Parathyroid adenoma (tissue), 2 donors: ENCODE data around the gene CPA5.
"Not testable (repeated sequence)": the region's sequence is repeated elsewhere in the genome, so short reads cannot be mapped to it uniquely, and the experiment has no call there.

Source experiments
- H2AFZ ChIP-seq: fragments of 300-600 bp; sonication (generic); one replicate; pipeline ENCODE4 v1.7.0; 2017; ENCODE audit warnings: antibody characterized with exemption, mild to moderate bottlenecking
- H3K27ac ChIP-seq: fragments of 300-600 bp; sonication (generic); one replicate; pipeline ENCODE4 v1.7.0; 2017
- H3K27me3 ChIP-seq: fragments of 300-600 bp; sonication (generic); one replicate; pipeline ENCODE4 v1.7.0; 2017; ENCODE audit warnings: low read length; ENCODE audit not compliant: control insufficient read depth, insufficient read depth
- H3K36me3 ChIP-seq: fragments of 300-600 bp; sonication (generic); one replicate; pipeline ENCODE4 v1.7.0; 2017; ENCODE audit warnings: low read length; ENCODE audit not compliant: control insufficient read depth, insufficient read depth
- H3K4me1 ChIP-seq: fragments of 300-600 bp; sonication (generic); one replicate; pipeline ENCODE4 v1.7.0; 2017; ENCODE audit warnings: control low read depth
- H3K4me2 ChIP-seq: fragments of 300-600 bp; sonication (generic); one replicate; pipeline ENCODE4 v1.7.0; 2017; ENCODE audit warnings: low read length
- H3K4me3 ChIP-seq: fragments of 300-600 bp; sonication (generic); one replicate; pipeline ENCODE4 v1.7.0; 2017; ENCODE audit warnings: low read depth, low read length
- H3K79me2 ChIP-seq: fragments of 300-600 bp; sonication (generic); one replicate; pipeline ENCODE4 v1.7.0; 2017; ENCODE audit warnings: control low read depth
- H3K9ac ChIP-seq: fragments of 300-600 bp; sonication (generic); one replicate; pipeline ENCODE4 v1.7.0; 2017; ENCODE audit warnings: mild to moderate bottlenecking
- H3K9me3 ChIP-seq: fragments of 300-600 bp; sonication (generic); one replicate; pipeline ENCODE4 v1.7.0; 2017; ENCODE audit warnings: low read length; ENCODE audit not compliant: control insufficient read depth
- TF ChIP-seq, protein P1 (sequence below): fragments of 300-600 bp; sonication (generic); IDR thresholded peaks from one replicate; pipeline ENCODE4 v1.7.0; 2017; ENCODE audit warnings: antibody characterized with exemption, mild to moderate bottlenecking
- donor health status: primary hyperparathyroidism.

CPA5 gene

DNA sequence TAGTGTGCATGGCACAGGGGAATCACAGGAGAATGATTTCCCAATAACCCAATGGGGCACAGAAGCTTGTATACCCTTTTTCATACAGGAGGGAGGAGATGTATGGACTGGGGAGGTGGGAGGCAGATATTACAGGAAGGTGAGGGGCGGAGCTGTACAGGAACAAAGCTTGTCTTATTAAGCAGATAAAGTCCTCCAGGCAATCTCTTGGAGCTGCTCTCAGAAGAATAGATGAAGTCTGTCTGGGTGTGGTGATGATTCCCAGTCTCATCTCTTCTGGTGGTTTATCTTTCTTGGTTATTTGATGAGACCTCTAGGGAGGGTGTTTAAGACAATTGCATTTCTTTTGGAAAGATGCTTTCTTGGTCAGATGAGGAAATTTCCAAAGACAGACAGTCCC, 25.1 kb upstream of the CPA5 start:
- Histone ChIP-seq H2AFZ (no peak overlapping the region), H3K27me3 (no peaks in the 10 kb centered on the region), H3K36me3 (no peaks in the 10 kb centered on the region), H3K4me3 (no peak overlapping the region), H3K4me2 (no peak overlapping the region), H3K27ac (no peak overlapping the region), H3K9ac (no peak overlapping the region), H3K4me1 (no peaks in the 10 kb centered on the region), H3K9me3 (no peaks in the 10 kb centered on the region), H3K79me2 (no peaks in the 10 kb centered on the region)
- TF ChIP-seq, protein P1, sequence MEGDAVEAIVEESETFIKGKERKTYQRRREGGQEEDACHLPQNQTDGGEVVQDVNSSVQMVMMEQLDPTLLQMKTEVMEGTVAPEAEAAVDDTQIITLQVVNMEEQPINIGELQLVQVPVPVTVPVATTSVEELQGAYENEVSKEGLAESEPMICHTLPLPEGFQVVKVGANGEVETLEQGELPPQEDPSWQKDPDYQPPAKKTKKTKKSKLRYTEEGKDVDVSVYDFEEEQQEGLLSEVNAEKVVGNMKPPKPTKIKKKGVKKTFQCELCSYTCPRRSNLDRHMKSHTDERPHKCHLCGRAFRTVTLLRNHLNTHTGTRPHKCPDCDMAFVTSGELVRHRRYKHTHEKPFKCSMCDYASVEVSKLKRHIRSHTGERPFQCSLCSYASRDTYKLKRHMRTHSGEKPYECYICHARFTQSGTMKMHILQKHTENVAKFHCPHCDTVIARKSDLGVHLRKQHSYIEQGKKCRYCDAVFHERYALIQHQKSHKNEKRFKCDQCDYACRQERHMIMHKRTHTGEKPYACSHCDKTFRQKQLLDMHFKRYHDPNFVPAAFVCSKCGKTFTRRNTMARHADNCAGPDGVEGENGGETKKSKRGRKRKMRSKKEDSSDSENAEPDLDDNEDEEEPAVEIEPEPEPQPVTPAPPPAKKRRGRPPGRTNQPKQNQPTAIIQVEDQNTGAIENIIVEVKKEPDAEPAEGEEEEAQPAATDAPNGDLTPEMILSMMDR, result no peak

DNA sequence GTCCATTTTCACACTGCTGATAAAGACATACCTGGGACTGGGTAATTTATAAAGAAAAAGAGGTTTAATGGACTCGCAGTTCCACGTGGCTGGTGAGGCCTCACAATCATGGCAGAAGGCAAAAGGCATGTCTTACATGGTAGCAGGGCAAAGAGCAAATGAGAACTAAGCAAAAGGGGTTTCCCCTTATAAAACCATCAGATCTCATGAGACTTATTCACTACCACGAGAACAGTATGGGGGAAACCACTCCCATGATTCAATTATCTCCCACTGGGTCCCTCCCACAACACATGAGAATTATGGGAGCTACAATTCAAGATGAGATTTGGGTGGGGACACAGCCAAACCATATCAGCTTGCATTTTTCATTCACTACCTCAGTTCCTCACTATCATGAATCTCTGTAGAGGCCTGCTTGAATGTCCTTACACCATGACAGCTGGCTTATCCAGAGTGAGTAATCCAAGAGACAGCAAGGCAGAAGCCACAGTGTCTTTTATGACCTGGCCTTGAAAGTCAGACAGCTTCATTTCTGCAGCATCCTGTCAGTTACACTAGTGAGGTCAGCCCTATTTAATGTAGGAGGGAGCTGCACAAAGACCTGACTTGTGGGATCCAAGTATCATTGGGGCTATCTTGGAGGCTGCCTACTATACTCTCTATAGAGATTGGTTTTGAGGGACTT, 22.9 kb upstream of the CPA5 start:
- not testable (repeated sequence) for H3K4me1 ChIP-seq, H3K9ac ChIP-seq, H3K4me3 ChIP-seq, H3K4me2 ChIP-seq, H2AFZ ChIP-seq, H3K79me2 ChIP-seq, H3K27ac ChIP-seq, H3K27me3 ChIP-seq, H3K9me3 ChIP-seq, H3K36me3 ChIP-seq

DNA sequence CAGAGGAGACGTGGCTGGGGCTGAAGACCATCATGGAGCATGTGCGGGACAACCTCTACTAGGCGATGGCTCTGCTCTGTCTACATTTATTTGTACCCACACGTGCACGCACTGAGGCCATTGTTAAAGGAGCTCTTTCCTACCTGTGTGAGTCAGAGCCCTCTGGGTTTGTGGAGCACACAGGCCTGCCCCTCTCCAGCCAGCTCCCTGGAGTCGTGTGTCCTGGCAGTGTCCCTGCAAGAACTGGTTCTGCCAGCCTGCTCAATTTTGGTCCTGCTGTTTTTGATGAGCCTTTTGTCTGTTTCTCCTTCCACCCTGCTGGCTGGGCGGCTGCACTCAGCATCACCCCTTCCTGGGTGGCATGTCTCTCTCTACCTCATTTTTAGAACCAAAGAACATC, 22.0 kb upstream of the CPA5 start:
- no peak overlapping the region for H2AFZ ChIP-seq
- TF ChIP-seq, protein P1, result no peak
- no peaks in the 10 kb centered on the region for H3K9me3 ChIP-seq
- H3K79me2 ChIP-seq, result no peaks in the 10 kb centered on the region
- no peak overlapping the region for H3K4me2 ChIP-seq
- no peak overlapping the region for H3K4me3 ChIP-seq
- H3K27me3 ChIP-seq, result no peaks in the 10 kb centered on the region
- H3K4me1 ChIP-seq, result no peaks in the 10 kb centered on the region
- no peak overlapping the region for H3K9ac ChIP-seq
- H3K27ac ChIP-seq, result no peak overlapping the region
- no peaks in the 10 kb centered on the region for H3K36me3 ChIP-seq

DNA sequence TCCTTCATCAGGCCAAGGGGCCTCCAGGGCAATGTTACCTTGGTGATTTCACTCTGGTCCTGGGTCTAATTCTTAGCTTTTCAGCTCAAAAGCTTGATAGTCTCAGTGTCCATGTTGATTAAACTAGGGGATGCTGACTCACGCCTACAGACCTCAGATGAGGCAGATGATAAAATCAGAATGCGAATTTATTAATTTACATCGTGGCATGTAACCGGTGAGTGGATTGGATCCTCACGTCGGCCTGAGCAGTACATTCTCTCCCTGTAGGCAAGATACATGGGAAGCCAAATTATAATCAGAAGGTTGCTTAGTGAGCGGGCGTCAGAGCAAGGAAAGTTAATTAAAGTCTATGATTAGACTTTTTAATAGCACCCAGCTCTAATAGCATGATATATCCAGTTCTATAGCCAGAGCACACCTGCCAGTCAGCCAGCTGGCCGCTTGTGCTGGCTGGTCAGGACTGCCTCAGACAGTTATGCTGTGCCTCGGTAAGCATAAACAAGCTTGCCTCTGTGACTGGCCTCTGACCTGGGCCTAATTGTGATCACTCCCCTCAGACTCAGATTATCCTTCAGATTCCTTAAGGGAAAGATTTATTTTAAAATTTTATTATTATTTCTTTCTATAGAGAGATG, 20.2 kb upstream of the CPA5 start:
- Histone ChIP-seq H3K27ac (no peak overlapping the region), H3K4me2 (no peak overlapping the region), H3K36me3 (no peaks in the 10 kb centered on the region), H3K4me1 (no peaks in the 10 kb centered on the region), H3K27me3 (no peaks in the 10 kb centered on the region), H2AFZ (no peak overlapping the region), H3K9ac (no peak overlapping the region), H3K79me2 (no peaks in the 10 kb centered on the region), H3K9me3 (no peaks in the 10 kb centered on the region), H3K4me3 (no peak overlapping the region)
- TF ChIP-seq, protein P1, result no peak

DNA sequence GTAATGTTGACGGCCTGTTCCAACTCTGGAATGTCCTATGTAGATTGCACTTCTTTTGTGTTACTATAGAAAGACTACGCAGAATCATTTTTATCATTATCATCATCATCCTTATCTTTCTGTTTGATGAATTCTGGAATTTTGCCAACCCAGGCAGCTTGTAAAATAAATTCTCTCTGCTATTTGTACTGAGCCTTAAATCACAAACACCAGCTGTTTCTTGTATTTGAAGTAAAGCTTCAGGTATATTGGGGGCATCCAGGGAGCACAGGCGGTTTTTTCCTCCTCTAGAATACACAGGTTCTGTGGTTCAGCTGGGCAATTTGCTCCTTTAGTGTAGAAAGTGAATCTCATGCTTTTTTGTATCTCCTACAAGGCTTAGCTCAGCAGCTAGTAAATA, 14.9 kb upstream of the CPA5 start:
- Histone ChIP-seq H3K4me3 (no peak overlapping the region), H3K4me1 (peaks cover 2% of the 10 kb centered on the region), H3K36me3 (no peaks in the 10 kb centered on the region), H3K79me2 (no peaks in the 10 kb centered on the region), H3K9ac (no peak overlapping the region), H3K27me3 (no peaks in the 10 kb centered on the region), H3K4me2 (no peak overlapping the region), H3K27ac (no peak overlapping the region), H2AFZ (no peak overlapping the region), H3K9me3 (no peaks in the 10 kb centered on the region)
- TF ChIP-seq, protein P1, result no peak
